Type B pancreatic cell (in vitro differentiated cells): Measurements from ENCODE around the gene MNT. TPM values are rescaled to one million over a fixed set of nuclear protein-coding genes. Genes with fewer than 3 reads are reported as not detected.

ENCODE experiments used
- DNase-seq: peaks from one replicate; pipeline ENCODE4 v3.0.0; 2021; ENCODE audit warnings: mixed read lengths; ENCODE audit not compliant: unreplicated experiment; ENCODE audit errors: extremely low spot score
- H3K27ac Mint-ChIP-seq: 2 replicates; pipeline ENCODE4 v1.8.0; 2021; ENCODE audit warnings: mild to moderate bottlenecking, mixed read lengths
- H3K27me3 Mint-ChIP-seq: 2 replicates; pipeline ENCODE4 v1.8.0; 2021; ENCODE audit warnings: mixed read lengths
- H3K36me3 Mint-ChIP-seq: 2 replicates; pipeline ENCODE4 v1.8.0; 2021; ENCODE audit warnings: mixed read lengths
- H3K4me1 Mint-ChIP-seq: one replicate; pipeline ENCODE4 v1.8.0; 2021; ENCODE audit warnings: mixed read lengths; ENCODE audit not compliant: unreplicated experiment
- H3K4me3 Mint-ChIP-seq: 2 replicates; pipeline ENCODE4 v1.8.0; 2021; ENCODE audit warnings: mild to moderate bottlenecking, mixed read lengths
- H3K9me3 Mint-ChIP-seq: 2 replicates; pipeline ENCODE4 v1.8.0; 2021; ENCODE audit warnings: mixed read lengths
- CTCF ChIP-seq: fragments of 200-600 bp; sonication (generic); conservative IDR thresholded peaks from 2 replicates; pipeline ENCODE4 v1.5.0; 2021; ENCODE audit warnings: antibody characterized with exemption, mild to moderate bottlenecking
- total RNA-seq: library from RNA; stranded (reverse); gene quantifications from 2 replicates; pipeline ENCODE4 v1.2.1, GENCODE V29; 2021; ENCODE audit warnings: low replicate concordance

Gene MNT
- total RNA-seq, 1 donor from 2014 or later: 26.9 TPM

- Mint-ChIP-seq H3K27me3 (no peaks in the 10 kb centered on the region), H3K4me1 (peaks cover 22% of the 10 kb centered on the region), H3K36me3 (peaks cover 15% of the 10 kb centered on the region), H3K9me3 (no peaks in the 10 kb centered on the region), H3K4me3 (peak overlapping the region; percentile 99), H3K27ac (peak overlapping the region; percentile 79)
- no peak for DNase-seq
- peak; percentile 28 for TF ChIP-seq CTCF
Measured at GRCh38 chr17:2337544-2338314, 63.1 kb downstream of the MNT start.

GRCh38 chr17:2336852-2337543, 63.9 kb downstream of the MNT start, which contains the start of gene SGSM2:
Gene SGSM2 (plus strand): TSS chr17:2337501. CDS start chr17:2337689, 188 bp downstream.
- DNase-seq: no peak
- H3K27me3 Mint-ChIP-seq: no peaks in the 10 kb centered on the region
- H3K9me3 Mint-ChIP-seq: no peaks in the 10 kb centered on the region
- peaks cover 22% of the 10 kb centered on the region for H3K4me1 Mint-ChIP-seq
- H3K36me3 Mint-ChIP-seq: peaks cover 15% of the 10 kb centered on the region
- H3K4me3 Mint-ChIP-seq: peak within 1 kb of the TSS; percentile 99
- H3K27ac Mint-ChIP-seq: peak within 1 kb of the TSS; percentile 94
- TF ChIP-seq CTCF: no peak

- Mint-ChIP-seq H3K4me1 (peaks cover 22% of the 10 kb centered on the region), H3K27ac (peak within 1 kb of the TSS; percentile 94), H3K9me3 (no peaks in the 10 kb centered on the region), H3K27me3 (no peaks in the 10 kb centered on the region), H3K4me3 (peak within 1 kb of the TSS; percentile 99), H3K36me3 (peaks cover 12% of the 10 kb centered on the region)
- TF ChIP-seq CTCF: peak; percentile 23
- peak; percentile 93 for DNase-seq
Measured at GRCh38 chr17:2336215-2336851, 64.5 kb downstream of the MNT start, which contains the start of gene TSR1. Gene TSR1 (minus strand): TSS chr17:2336457. CDS start chr17:2336427, 30 bp downstream.

- TF ChIP-seq CTCF: no peak
- H3K9me3 Mint-ChIP-seq: no peaks in the 10 kb centered on the region
- H3K36me3 Mint-ChIP-seq: peaks cover 12% of the 10 kb centered on the region
- H3K4me3 Mint-ChIP-seq: peak overlapping the region; percentile 99
- DNase-seq: no peak
- no peaks in the 10 kb centered on the region for H3K27me3 Mint-ChIP-seq
- peaks cover 22% of the 10 kb centered on the region for H3K4me1 Mint-ChIP-seq
- H3K27ac Mint-ChIP-seq: peak overlapping the region; percentile 94
Measured at GRCh38 chr17:2335726-2336214, 65.1 kb downstream of the MNT start.

Other genes with a start within 250 kb of the MNT start
- gene SMG6, start 97.3 kb downstream of the MNT start, total RNA-seq: 30.3 and 39.0 TPM in 2 replicates
- 10.8 and 14.4 TPM in 2 replicates for gene SRR, start 97.1 kb downstream of the MNT start, total RNA-seq
- 37.8 and 40.3 TPM in 2 replicates for gene TSR1, start 64.6 kb downstream of the MNT start, total RNA-seq
- 64.1 and 74.3 TPM in 2 replicates for gene SGSM2, start 63.6 kb downstream of the MNT start, total RNA-seq
- gene METTL16, start 110.8 kb upstream of the MNT start, total RNA-seq: 27.5 and 39.3 TPM in 2 replicates
- 120 and 126 TPM in 2 replicates for gene PAFAH1B1, start 192.6 kb upstream of the MNT start, total RNA-seq